ENCODE results near the gene ANKDD1A.

Gene ANKDD1A

DNA sequence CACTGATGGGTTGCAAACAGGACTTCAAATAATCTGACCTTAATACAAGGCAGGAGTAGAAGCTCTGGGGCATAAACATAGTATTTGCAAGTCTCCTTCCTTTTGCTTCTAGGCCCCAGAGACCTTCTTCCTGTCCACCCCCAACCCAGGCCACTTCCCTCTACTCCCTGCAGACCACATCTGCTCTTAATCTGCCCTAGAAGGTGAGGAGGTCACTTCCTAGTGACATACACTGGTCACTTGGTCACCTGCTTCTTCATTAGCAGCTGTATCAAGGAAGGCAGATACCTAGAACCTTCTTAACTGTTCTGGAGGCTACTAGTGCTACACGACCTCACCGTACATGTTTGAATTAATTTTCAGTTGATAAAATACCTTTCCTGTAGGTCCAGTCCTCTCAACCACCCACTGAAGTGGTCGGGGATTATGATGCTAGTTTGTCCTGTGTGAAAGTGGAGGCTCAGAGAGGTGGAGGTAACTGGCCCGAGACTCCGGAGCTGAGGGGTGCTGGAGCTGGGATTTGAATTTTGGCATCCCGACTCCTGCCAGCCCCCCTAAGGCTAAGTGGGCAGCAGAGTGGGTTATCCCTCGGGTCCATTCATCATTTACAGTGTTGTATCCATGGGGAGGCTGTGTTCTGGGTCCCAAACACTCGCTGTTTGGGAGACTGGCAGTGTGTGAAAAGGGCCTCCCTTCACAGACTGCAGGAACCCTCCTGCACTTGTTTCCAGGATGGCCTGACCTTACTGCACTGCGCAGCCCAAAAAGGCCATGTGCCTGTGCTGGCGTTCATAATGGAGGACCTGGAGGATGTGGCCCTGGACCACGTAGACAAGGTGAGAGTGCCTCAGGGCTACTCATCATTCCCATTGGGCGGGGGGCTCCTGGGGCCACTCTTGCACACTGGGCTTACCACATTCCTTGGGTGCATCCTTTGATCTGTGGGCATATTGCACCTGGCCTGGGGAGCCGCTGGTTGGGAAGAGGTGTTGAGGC, 13.9 kb downstream of the ANKDD1A start:
- DNase-seq, result no peak

DNA sequence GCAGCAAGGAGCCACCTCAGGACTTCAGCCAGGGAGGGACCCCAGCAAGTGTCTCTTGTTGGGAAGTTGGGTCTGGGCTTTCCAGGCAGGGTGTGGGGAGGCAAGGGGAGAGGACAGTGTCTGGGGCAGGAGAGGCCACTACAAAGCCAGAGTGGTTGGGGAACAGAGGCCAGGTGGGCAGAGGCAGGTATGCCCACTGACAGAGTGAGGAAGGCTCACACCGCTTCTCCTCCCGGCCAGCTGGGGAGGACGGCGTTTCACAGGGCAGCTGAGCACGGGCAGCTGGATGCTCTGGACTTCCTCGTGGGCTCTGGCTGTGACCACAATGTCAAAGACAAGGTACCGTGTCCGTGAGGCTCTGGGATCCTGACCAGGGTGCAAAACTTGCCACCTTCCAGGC, 15.0 kb downstream of the ANKDD1A start:
- DNase-seq, result no peak

GRCh38 chr15:64928626-64929220, 17.0 kb downstream of the ANKDD1A start:
- no peak for DNase-seq

DNA sequence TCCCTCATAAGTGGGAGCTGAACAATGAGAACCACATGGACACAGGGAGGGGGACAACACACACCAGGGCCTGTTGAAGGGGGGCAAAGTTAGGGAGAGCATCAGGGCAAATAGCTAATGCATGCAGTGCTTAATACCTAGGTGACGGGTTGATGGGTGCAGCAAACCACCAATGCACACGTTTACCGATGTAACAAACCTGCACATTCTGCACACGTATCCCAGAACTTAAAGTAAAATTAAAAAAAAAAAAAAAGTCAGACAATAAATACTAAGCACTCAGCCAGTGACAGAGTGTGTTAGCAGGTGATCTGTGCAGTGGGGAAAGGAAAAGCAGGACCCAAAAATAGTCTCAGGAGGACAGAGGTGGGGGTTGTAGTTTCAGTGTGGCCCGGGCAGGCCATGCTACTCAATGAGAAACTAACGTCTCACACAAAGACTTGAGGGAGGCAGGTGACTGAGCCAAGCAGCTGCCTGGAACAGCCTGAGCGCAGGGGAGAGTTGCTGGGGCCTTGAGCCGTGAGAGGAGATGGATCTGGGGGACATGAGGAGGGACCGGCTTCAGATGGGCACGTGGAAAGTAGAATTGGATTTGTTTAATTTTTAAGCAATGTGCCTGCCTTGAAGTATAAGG, 18.4 kb downstream of the ANKDD1A start:
- no peak for DNase-seq

DNA sequence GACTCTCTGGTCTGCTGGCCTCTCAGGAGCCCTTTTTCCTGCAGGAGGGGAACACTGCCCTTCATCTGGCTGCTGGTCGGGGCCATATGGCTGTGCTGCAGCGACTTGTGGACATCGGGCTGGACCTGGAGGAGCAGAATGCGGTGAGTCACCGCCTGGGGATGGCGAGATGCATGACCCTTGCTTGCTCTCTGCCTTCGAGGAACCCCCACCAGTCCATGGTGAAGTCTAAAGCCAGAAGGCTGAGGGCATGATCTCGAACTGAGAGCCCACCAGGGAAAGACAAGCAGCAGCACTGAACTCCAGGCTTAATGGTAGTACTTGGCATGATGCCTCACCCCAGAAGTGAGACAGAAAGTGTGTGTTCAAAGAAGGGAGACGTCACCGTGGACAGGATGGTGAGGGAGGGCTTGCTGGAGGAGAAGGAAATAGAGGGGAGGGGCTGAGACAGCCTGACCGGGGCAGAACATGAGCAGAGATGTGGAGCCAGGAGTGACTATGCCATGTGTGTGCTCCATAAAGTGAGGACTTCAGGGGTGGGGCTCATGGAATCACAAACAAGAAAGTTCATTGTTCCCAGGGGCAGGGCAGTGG, 19.2 kb downstream of the ANKDD1A start:
- no peak for DNase-seq

DNA sequence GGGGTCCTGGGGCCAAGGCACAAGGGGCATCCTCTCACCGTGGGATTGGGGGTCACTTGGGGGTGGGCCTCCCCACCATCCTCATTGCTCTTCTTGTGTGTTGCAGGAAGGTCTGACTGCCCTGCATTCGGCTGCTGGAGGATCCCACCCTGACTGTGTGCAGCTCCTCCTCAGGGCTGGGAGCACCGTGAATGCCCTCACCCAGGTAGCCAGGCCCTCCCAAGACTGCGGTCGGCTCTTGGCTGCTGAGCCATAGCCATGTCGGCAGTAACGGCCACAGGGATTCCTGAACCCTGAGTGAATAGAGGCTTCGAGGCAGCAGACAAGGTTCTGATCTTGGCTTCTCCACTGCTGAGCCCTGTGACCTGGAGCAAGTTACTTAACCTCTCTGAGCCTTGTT, 19.7 kb downstream of the ANKDD1A start:
- no peak for DNase-seq

- DNase-seq, result no peak
These were observed 22.3 kb downstream of the ANKDD1A start for GRCh38 chr15:64934023-64934422.

- no peak for DNase-seq
These were observed 26.5 kb downstream of the ANKDD1A start for GRCh38 chr15:64938192-64938591.

- DNase-seq, result no peak
These were observed 30.7 kb downstream of the ANKDD1A start for GRCh38 chr15:64942356-64942755.

DNA sequence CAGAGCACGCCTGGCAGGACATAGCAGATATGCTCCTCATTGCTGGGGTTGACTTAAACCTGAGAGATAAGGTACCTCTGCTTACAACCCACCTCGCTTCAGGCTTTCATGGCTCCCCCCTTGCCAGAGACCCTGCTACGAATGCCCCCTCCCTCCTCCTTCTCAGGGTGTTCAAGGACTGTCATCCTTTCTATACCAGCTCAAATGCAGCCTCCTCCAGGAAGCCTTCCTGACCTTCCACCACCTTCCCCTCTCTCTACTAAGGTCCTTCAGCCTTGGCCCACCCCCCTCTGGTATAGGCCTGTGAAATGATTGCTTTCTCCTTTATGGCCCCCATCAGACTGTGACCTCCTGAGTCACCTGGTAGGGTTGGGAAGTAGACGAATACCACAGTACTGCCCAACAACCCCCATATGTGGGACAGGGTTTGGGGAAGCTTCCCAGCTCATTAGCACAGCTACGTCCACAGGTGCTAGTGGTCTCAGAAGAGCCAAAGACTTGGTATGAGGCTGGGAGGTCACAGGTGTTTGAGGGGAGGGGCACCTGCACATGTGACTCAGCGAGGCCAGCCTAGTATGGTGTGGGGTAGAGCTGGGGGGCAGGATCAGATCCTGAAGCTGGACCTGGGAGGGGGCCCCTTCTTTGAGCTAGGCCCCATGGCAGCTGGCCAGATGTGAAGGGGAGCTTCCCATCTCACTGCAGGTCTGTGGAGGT, 32.0 kb downstream of the ANKDD1A start:
- DNase-seq, result no peak

DNA sequence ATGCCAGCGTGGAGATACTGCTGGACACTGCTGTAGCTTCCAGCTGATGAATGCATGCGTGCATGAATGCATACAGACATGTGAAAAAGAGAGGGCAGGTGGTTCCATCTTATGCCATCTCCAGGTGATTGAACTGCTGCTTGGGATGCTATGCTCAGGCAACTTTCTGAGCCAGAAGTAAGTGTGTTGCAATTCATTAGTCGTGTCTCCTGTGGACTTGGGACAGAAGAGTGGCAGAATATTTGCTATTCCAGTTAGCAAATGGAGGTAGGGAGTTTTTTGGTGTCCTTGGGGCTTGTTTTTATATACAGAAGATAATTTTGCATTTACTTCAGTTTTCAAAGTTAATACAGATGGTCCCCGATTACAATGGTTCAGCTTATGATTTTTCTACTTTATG, 33.3 kb downstream of the ANKDD1A start:
- DNase-seq, result no peak

DNA sequence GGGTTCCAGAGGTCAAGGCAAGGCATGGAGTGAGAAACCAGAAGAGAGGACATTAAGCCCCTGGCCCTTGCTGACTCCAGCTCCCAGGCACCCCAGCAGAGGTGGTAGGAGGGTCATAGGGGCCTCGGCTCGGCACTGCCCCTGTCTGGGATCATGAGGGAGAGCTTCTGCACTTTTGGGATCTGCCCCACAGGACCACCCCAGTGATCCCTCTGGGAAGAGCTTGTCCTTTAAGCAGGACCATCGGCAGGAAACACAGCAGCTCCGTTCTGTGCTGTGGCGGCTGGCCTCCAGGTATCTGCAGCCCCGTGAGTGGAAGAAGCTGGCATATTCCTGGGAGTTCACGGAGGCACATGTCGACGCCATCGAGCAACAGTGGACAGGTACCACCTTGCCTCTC, 35.5 kb downstream of the ANKDD1A start:
- no peak for DNase-seq

DNA sequence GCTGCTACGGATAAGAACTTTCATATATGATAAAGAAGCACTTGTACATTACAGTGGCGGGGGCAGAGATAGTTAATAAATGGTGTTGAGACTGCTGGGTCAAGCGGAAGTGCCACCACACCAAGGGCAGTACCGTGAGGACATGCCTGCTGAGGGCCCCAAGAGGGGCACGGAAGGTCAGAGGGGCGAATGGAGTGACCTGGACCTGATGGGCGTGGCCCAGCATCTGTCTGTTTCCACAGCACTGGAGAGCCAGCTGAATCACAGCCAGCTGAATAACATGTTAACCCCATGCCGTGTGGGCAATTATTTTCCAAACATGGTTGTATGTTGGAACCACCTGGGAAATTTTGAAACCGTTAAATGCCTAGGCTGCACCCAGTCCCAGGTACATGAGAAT, 37.2 kb downstream of the ANKDD1A start:
- DNase-seq, result no peak

- DNase-seq, result no peak
These were observed 37.9 kb downstream of the ANKDD1A start for GRCh38 chr15:64949383-64950186.

DNA sequence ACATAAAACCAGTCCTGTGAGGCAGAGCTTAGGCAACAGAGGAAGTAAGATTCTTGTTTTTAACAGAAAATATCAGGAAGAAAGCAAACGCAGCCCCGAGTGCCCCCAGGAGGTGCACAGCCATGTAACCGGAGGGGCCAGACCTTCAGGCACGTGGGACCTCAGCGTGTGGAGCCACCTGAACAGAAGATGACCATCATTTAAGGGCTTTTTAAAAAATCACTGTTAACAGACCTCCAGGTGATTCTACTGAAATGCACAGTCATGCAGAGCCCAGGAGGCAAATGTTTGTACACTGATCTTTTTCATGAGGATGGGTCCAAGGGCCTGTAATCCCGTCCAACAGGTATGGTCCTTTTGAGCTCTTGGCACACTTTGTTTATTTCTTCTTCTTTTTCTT, 39.2 kb downstream of the ANKDD1A start:
- no peak for DNase-seq

GRCh38 chr15:64951777-64952418, 40.2 kb downstream of the ANKDD1A start:
- DNase-seq, result no peak

GRCh38 chr15:64954395-64954794, 42.7 kb downstream of the ANKDD1A start:
- DNase-seq, result no peak

DNA sequence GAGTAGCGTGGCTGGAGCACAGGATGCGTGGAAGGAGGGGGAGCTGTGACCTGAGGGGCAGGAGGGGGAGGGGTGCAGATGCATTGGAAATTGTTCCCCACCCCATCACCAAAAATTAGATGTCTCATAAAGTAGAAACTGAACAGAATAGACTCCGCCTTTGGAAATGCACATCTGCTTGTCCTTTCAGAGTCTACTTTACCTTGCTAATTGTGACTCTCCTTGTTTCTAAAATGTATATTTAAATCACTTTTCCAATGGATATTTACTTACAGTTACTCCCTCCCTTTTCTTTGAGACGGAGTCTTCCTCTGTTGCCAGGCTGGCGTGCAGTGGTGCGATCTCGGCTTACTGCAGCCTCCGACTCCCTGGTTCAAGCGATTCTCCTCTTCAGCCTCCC, 47.4 kb downstream of the ANKDD1A start:
- DNase-seq, result no peak

GRCh38 chr15:64960153-64960552, 48.5 kb downstream of the ANKDD1A start:
- no peak for DNase-seq

GRCh38 chr15:64961013-64961412, 49.3 kb downstream of the ANKDD1A start:
- DNase-seq, result no peak

GRCh38 chr15:64969401-64969800, 57.7 kb downstream of the ANKDD1A start:
- no peak for DNase-seq
